ENCODE data around the gene FHIP2A.

DNA sequence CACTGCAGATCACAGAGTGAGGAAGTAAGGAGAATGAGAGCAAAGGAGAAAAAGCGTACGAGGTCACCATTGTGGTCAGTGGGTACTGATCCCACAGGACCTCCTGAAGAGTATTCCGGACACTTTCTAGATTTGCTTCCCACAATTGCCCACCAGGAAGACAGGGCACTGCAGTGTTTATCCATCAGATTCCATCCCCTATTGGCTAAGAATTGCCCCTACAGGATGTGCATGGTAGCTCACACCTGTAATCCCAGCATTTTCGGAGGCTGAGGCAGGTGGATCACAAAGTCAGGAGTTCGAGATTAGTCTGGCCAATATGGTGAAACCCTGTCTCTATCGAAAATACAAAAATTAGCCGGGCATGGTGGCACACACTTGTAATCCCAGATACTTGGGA lies 5.3 kb upstream of the FHIP2A start:
- TF ChIP-seq, protein P1, sequence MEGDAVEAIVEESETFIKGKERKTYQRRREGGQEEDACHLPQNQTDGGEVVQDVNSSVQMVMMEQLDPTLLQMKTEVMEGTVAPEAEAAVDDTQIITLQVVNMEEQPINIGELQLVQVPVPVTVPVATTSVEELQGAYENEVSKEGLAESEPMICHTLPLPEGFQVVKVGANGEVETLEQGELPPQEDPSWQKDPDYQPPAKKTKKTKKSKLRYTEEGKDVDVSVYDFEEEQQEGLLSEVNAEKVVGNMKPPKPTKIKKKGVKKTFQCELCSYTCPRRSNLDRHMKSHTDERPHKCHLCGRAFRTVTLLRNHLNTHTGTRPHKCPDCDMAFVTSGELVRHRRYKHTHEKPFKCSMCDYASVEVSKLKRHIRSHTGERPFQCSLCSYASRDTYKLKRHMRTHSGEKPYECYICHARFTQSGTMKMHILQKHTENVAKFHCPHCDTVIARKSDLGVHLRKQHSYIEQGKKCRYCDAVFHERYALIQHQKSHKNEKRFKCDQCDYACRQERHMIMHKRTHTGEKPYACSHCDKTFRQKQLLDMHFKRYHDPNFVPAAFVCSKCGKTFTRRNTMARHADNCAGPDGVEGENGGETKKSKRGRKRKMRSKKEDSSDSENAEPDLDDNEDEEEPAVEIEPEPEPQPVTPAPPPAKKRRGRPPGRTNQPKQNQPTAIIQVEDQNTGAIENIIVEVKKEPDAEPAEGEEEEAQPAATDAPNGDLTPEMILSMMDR (IDR thresholded peaks at IDR 0.05) = no peak
- no peak for TF ChIP-seq POLR2A (IDR thresholded peaks at IDR 0.05)
